Panc1 (cell line): ENCODE results near the gene CAMK2B. TPM values are rescaled to one million over a fixed set of nuclear protein-coding genes. Genes with fewer than 3 reads are reported as not detected.

Experiments used
- ATAC-seq: fragments of 200-7000 bp; cut with Tn5 transposase; 2 replicates; pipeline ENCODE4 v1.9.1; 2020; ENCODE audit warnings: mild to moderate bottlenecking, moderate library complexity
- BruUV-seq: library from RNA; stranded (reverse); fragments of 400-500 nt; replicated peaks from 2 replicates; lab custom pipeline; 2021; lab: Mats Ljungman, UMichigan
- CTCF ChIA-PET: fragments of 300-600 bp; sonication (Branson Sonifier 250); formaldehyde crosslinking; loops from one replicate; lab custom pipeline; 2022; ENCODE audit warnings: antibody characterized with exemption; lab: Charles Lee
- POLR2A ChIA-PET: fragments of 300-600 bp; sonication (Branson Sonifier 250); formaldehyde crosslinking; loops from one replicate; lab custom pipeline; 2022; ENCODE audit warnings: antibody characterized with exemption; lab: Charles Lee
- DNase-seq: peaks from one replicate; pipeline ENCODE4 v3.0.0-alpha.2; 2010; ENCODE audit warnings: low read depth, low spot score
- H3K27ac ChIP-seq: 2 replicates; pipeline ENCODE4 v1.5.1; 2011; ENCODE audit warnings: mild to moderate bottlenecking, low read length, inconsistent platforms
- H3K27me3 ChIP-seq: fragments of 200-500 bp; sonication (Bioruptor generic); 2 replicates; pipeline ENCODE4 v1.6.0; 2014; ENCODE audit warnings: low read length, inconsistent platforms; ENCODE audit not compliant: control insufficient read depth, insufficient read depth
- H3K36me3 ChIP-seq: fragments of 200-500 bp; sonication (Bioruptor generic); 2 replicates; pipeline ENCODE4 v1.5.1; 2014; ENCODE audit warnings: inconsistent platforms, mild to moderate bottlenecking, low read length, moderate library complexity; ENCODE audit not compliant: control insufficient read depth, insufficient read depth
- H3K4me1 ChIP-seq: 2 replicates; pipeline ENCODE4 v1.5.1; 2011; ENCODE audit warnings: inconsistent platforms, mild to moderate bottlenecking, low read length, moderate library complexity; ENCODE audit not compliant: control insufficient read depth, insufficient read depth
- H3K4me3 ChIP-seq, 2 experiments: 2 replicates each; pipeline ENCODE4 v1.5.1; 2011 to 2012; ENCODE audit warnings: low read depth in 2 of 2, low read length in 2 of 2, mild to moderate bottlenecking in 2 of 2, inconsistent platforms in 1 of 2, moderate library complexity in 1 of 2
- H3K9me3 ChIP-seq: fragments of 200-500 bp; sonication (Bioruptor generic); 2 replicates; pipeline ENCODE4 v1.5.1; 2014; ENCODE audit warnings: low read depth, mild to moderate bottlenecking, inconsistent platforms, low read length, moderate library complexity; ENCODE audit not compliant: control insufficient read depth, insufficient read depth
- POLR2AphosphoS5 ChIP-seq: IDR thresholded peaks from 2 replicates; pipeline ENCODE4 v1.6.1; 2012; ENCODE audit warnings: mild to moderate bottlenecking, low read depth, low read length, moderate library complexity
- REST ChIP-seq, 2 experiments: IDR thresholded peaks; 2 replicates each; pipeline ENCODE4 v1.6.1; 2011 to 2012; ENCODE audit warnings: low read depth in 2 of 2, control low read depth in 1 of 2, low read length in 1 of 2, mild to moderate bottlenecking in 1 of 2, moderate library complexity in 1 of 2; ENCODE audit not compliant: insufficient read depth in 1 of 2
- SIN3A ChIP-seq: IDR thresholded peaks from 2 replicates; pipeline ENCODE4 v1.6.1; 2012; ENCODE audit warnings: low read depth, mild to moderate bottlenecking, low read length, moderate library complexity, borderline replicate concordance; ENCODE audit not compliant: insufficient read depth
- TCF7L2 ChIP-seq: IDR thresholded peaks from 2 replicates; pipeline ENCODE4 v1.6.1; 2011; ENCODE audit warnings: mild to moderate bottlenecking, low read depth, low read length, inconsistent platforms
- in situ Hi-C: cut with HindIII; loops from 2 replicates; pipeline ENCODE4 v1.10.0; 2016; ENCODE audit warnings: low sequenced_read_pairs, low pct_unique_long_range_greater_than_20kb
- intact Hi-C: fragments of 100-400 bp; cut with micrococcal nuclease; formaldehyde crosslinking; loops from one replicate; pipeline ENCODE4 v1.10.0; 2022; ENCODE audit not compliant: unreplicated experiment
- total RNA-seq: library from RNA; stranded (reverse); gene quantifications from one replicate; pipeline ENCODE4 v1.2.1, GENCODE V29; 2021; ENCODE audit not compliant: unreplicated experiment
- TF ChIP-seq, protein P1 (sequence below): fragments of 450-650 bp; IDR thresholded peaks from 2 replicates; pipeline ENCODE4 v1.5.1; 2017; ENCODE audit warnings: mild to moderate bottlenecking

The CAMK2B gene
- total RNA-seq, 1 experiment from 2014 or later, result 0.26 TPM

DNA sequence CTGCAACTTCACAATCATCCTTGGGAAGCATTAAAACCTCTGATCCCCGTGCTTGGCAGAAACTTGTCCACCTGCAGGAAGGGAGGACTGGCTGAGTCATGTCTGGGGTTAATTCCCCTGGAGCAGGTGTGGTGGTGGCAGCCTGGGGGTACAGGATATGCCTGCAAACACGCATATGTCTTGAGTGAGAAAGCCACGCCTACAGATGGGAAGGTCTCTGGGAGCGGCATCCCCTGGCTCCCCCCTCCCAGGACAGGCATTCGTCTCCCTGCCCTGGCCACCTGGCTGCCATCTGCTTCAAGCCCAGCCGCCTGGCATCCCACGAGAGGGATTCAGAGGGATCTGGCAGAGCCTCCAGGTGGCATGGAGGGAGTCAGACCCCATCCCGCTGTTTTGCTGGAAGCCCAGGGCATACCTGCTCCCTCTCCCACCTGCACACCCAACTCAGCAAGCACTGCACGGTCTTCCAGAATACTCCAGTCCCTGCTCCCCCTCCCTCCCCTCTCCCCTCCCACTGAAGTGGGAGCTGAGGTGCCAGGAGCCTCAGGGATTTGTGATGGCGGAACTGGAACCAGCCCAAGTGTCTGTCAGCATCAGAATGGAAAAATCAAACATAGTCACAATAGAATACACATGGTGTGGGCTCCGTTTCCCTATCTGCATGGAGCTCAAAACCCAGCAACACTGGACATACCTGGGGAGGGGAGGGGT is 61.0 kb downstream of the CAMK2B start:
- ATAC-seq (no peak), DNase-seq (no peak)
- ChIA-PET CTCF (no interaction called here), POLR2A (no interaction called here)
- intact Hi-C loops, result no loop called here
- Histone ChIP-seq H3K9me3 (no peaks in the 10 kb centered on the region), H3K27me3 (peaks cover 3% of the 10 kb centered on the region; the same call in 1 of the 2 replicates), H3K4me3 (no peak overlapping the region), H3K27ac (no peak overlapping the region), H3K4me1 (no peaks in the 10 kb centered on the region), H3K36me3 (no peaks in the 10 kb centered on the region)
- BruUV-seq, result no TSS peak
- in situ Hi-C loops, result no loop called here
- no peak for TF ChIP-seq REST (IDR thresholded peaks at IDR 0.05; ENCODE audit: insufficient read depth in 1 of 2, low read depth in 2 of 2, low read length in 1 of 2)
- TF ChIP-seq, protein P1, sequence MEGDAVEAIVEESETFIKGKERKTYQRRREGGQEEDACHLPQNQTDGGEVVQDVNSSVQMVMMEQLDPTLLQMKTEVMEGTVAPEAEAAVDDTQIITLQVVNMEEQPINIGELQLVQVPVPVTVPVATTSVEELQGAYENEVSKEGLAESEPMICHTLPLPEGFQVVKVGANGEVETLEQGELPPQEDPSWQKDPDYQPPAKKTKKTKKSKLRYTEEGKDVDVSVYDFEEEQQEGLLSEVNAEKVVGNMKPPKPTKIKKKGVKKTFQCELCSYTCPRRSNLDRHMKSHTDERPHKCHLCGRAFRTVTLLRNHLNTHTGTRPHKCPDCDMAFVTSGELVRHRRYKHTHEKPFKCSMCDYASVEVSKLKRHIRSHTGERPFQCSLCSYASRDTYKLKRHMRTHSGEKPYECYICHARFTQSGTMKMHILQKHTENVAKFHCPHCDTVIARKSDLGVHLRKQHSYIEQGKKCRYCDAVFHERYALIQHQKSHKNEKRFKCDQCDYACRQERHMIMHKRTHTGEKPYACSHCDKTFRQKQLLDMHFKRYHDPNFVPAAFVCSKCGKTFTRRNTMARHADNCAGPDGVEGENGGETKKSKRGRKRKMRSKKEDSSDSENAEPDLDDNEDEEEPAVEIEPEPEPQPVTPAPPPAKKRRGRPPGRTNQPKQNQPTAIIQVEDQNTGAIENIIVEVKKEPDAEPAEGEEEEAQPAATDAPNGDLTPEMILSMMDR, result no peak
- no peak for TF ChIP-seq SIN3A
- no peak for TF ChIP-seq TCF7L2
- TF ChIP-seq POLR2AphosphoS5, result no peak

- no peaks in the 10 kb centered on the region for H3K36me3 ChIP-seq
- no peak overlapping the region for H3K4me3 ChIP-seq
- H3K27ac ChIP-seq, result no peak overlapping the region
- ATAC-seq (no peak), DNase-seq (no peak)
- in situ Hi-C loops, result no loop called here
- H3K27me3 ChIP-seq, result peaks cover 3% of the 10 kb centered on the region; the same call in 1 of the 2 replicates
- ChIA-PET CTCF (no interaction called here), POLR2A (no interaction called here)
- intact Hi-C loops, result no loop called here
- no peaks in the 10 kb centered on the region for H3K9me3 ChIP-seq
- no TSS peak for BruUV-seq
- no peak for TF ChIP-seq SIN3A
- no peak for TF ChIP-seq REST (IDR thresholded peaks at IDR 0.05; ENCODE audit: insufficient read depth in 1 of 2, low read depth in 2 of 2, low read length in 1 of 2)
- TF ChIP-seq POLR2AphosphoS5, result no peak
- TF ChIP-seq, protein P1, result no peak
- no peak for TF ChIP-seq TCF7L2
- H3K4me1 ChIP-seq, result no peaks in the 10 kb centered on the region
Observed at GRCh38 chr7:44263326-44264082, 61.9 kb downstream of the CAMK2B start.
